OCI-M2 (cell line): Measurements from ENCODE around the gene ZNF630.
"Not testable (repeated sequence)": the region's sequence is repeated elsewhere in the genome, so short reads cannot be mapped to it uniquely, and the experiment has no call there.

ENCODE experiments used
- DNase-seq: peaks from one replicate; lab custom pipeline; 2025; ENCODE audit not compliant: unreplicated experiment; lab: John Stamatoyannopoulos, UW

The ZNF630 gene

DNA sequence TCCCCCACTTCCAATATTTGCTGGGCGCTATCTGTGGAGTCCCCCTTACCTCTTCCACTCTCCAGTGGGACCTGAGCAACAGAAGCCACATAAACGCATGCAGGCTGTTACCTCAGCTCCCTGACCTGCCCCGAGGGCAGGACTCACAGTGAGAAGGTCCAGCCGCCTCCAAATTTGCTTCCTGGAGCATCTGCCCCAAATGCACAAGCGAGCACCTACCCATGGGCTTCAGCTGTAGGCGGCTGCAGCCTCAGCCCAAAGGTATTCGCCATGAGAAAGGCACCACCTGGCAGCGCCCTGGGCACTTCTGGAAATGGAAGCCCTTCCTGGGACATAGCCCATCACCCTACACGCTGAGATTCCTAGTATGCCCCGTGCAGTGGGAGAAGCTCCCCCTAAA is 41.2 kb downstream of the ZNF630 start:
- DNase-seq, result no peak

DNA sequence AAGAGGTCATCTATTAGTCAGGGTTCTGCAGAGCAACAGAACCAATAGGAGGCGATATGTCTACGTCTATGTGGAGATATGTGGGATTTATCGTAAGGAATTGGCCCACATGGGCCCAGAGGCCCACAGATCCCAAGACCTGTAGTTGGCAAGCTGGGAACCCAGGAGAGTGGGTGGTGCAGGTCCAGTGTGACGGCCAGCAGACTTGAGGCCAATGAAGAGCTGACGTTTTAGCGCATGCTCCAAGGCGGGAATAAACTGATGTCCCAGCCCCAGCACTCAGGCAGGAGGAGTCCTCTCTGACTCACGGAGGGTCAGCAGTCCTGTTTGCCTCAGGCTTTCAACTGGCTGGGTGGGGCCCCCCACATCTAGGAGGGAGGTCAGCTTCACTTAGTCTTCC is 43.3 kb downstream of the ZNF630 start:
- DNase-seq, result no peak

GRCh38 chrX:48027545-48027944 is 43.9 kb downstream of the ZNF630 start:
- not testable (repeated sequence) for DNase-seq

GRCh38 chrX:48025561-48025960 is 45.9 kb downstream of the ZNF630 start:
- peak; percentile 9 for DNase-seq

- DNase-seq, result no peak
Observed at GRCh38 chrX:48022738-48023137, 48.7 kb downstream of the ZNF630 start.

DNA sequence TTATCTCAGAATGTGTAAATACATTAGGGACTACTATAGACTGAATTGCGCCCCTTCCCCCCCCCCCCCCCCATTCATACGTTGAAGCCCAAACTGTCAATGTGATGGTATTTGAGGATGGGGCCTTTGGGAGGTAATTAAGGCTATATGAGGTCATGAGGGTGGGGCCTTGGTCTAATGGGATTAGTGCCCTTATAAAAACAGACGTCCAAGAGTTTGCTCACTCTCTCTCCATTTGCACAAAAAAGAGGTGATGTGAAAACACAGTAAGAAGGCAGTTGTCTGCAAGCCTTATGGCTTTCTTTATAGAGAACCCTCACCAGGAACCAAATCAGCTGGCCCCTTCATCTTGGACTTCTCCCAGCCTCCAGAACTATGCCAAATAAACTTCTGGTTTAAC is 49.3 kb downstream of the ZNF630 start:
- no peak for DNase-seq

- DNase-seq, result peak; percentile 67
Observed at GRCh38 chrX:48021026-48021900, 50.2 kb downstream of the ZNF630 start.

GRCh38 chrX:48020472-48020871 is 51.0 kb downstream of the ZNF630 start:
- not testable (repeated sequence) for DNase-seq

DNA sequence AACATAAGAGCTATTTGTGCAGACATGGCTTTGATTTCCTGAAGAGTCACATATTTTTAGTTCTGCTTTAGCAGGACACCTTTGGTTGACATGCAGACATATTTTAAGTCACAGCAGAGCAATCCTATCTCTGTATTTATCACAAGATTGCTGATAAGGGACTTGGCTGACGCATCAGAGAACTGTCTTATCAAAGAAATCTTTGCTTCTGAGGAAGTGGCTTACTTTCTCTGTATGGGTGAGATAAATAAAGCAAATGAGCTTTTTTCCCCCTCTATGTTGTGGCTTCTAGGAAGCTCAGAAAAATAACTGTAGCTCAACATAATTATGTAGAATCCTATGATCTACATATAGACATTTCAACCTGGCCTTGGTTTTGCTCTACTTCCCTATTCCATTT is 51.5 kb downstream of the ZNF630 start:
- DNase-seq, result not testable (repeated sequence)

- not testable (repeated sequence) for DNase-seq
Observed at GRCh38 chrX:48016583-48017310, 54.7 kb downstream of the ZNF630 start.

DNA sequence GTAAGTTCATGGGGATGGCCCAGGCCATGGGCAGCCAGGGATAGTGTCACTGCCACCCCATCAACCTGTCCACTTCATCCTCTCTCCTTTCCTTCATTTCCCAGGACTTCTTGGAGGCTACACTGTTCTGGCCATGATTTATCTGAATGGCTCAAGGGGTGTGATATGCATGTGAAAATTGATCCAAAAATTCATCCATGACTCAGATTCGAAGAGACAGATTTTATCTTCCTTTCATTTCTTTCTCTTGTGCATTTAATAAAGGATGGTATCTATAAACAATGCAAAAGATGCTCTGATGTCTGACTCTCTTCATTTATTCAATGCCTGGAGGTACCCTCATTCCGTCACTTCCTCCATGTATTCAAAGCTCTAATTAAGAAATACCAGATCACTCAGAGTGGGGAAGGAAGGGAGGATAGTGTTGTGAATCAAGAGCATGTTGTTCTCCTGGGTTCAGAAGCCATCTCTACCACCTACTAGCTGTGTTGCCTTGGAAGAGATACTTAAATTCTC is 61.9 kb downstream of the ZNF630 start:
- not testable (repeated sequence) for DNase-seq
